Activated naive CD4-positive, alpha-beta T cell treated with anti-CD3 and anti-CD28 coated beads, Interleukin-2, amount 10 ng/mL, durations not matched to agents 5 hours and 36 hours (primary cell): ENCODE data around the gene CTSG. TPM values are rescaled to one million over a fixed set of nuclear protein-coding genes. Genes with fewer than 3 reads are reported as not detected.

ENCODE experiments used
- total RNA-seq, 2 experiments: library from RNA; stranded (reverse); gene quantifications; one replicate each; pipeline ENCODE4 v1.2.3, GENCODE V29; 2021

The CTSG gene
- total RNA-seq, result under 1 TPM; 0.23 to 0.36 TPM

GRCh38 chr14:24576182-24576581, at the start of gene CTSG:
Gene CTSG, minus strand, starts transcription at chr14:24576250. Its CDS starts 27 bp downstream, at chr14:24576223.

GRCh38 chr14:24609655-24610344, 33.8 kb upstream of the CTSG start, which contains the start of gene GZMH:
Gene GZMH, minus strand, starts transcription at chr14:24609685. Its CDS starts 72 bp downstream, at chr14:24609613.

Other genes with a start within 250 kb of the CTSG start
- gene ADCY4, start 241.2 kb downstream of the CTSG start, total RNA-seq, result 1 to 10 TPM; 3.8 to 4.5 TPM
- gene RIPK3, start 236.3 kb downstream of the CTSG start, total RNA-seq, result 10 to 100 TPM; 35.0 to 36.5 TPM
- not detected for gene NFATC4, start 208.1 kb downstream of the CTSG start, total RNA-seq
- gene NYNRIN, start 177.2 kb downstream of the CTSG start, total RNA-seq, result under 1 TPM; 0.10 to 0.26 TPM
- gene CBLN3, start 146.6 kb downstream of the CTSG start, total RNA-seq, result 1 to 10 TPM; 4.5 to 6.6 TPM
- 10 to 100 TPM; 75.8 to 78.6 TPM for gene KHNYN, start 146.3 kb downstream of the CTSG start, total RNA-seq
- gene SDR39U1, start 133.5 kb downstream of the CTSG start, total RNA-seq, result 10 to 100 TPM; 70.3 to 75.4 TPM
- gene CMA1, start 68.0 kb downstream of the CTSG start, total RNA-seq, result not detected
- gene GZMH, start 33.4 kb upstream of the CTSG start, total RNA-seq, result 1 to 10 TPM; 2.8 to 3.0 TPM
- 10 to 100 TPM; 61.9 to 62.7 TPM for gene GZMB, start 57.9 kb upstream of the CTSG start, total RNA-seq